GM21526 (cell line): ENCODE results near the gene RELL2.
A peak's percentile ranks its signal among the peaks of the same experiment; 100 is the strongest.

Experiments used
- ATAC-seq: cut with Tn5 transposase; IDR thresholded peaks from one replicate; pipeline ENCODE4 v1.9.1; 2021; ENCODE audit warnings: moderate library complexity; ENCODE audit not compliant: unreplicated experiment, low FRiP score

RELL2 gene

GRCh38 chr5:141618030-141618803, 18.6 kb upstream of the RELL2 start:
- peak; percentile 27 for ATAC-seq

GRCh38 chr5:141618804-141619554, 17.8 kb upstream of the RELL2 start, which contains the start of gene DIAPH1:
Gene DIAPH1, minus strand, starts transcription at chr5:141619000. Its CDS starts 86 bp downstream, at chr5:141618914.
- peak; percentile 79 for ATAC-seq

GRCh38 chr5:141623186-141623585, 13.6 kb upstream of the RELL2 start:
- peak; percentile 61 for ATAC-seq

GRCh38 chr5:141623611-141624010, 13.2 kb upstream of the RELL2 start:
- no peak for ATAC-seq

- ATAC-seq: no peak
These were observed 8.5 kb upstream of the RELL2 start for GRCh38 chr5:141628175-141628788.

GRCh38 chr5:141630570-141631140, 6.1 kb upstream of the RELL2 start:
- no peak for ATAC-seq

- no peak for ATAC-seq
These were observed 4.1 kb upstream of the RELL2 start for GRCh38 chr5:141632650-141633049.

GRCh38 chr5:141633871-141634561, 2.8 kb upstream of the RELL2 start:
- ATAC-seq: peak; percentile 67

- ATAC-seq: no peak
These were observed 2.1 kb upstream of the RELL2 start for GRCh38 chr5:141634720-141635119.

- ATAC-seq: no peak
These were observed 1.2 kb upstream of the RELL2 start for GRCh38 chr5:141635646-141636045.

GRCh38 chr5:141636106-141636412, 738 bp upstream of the RELL2 start:
- no peak for ATAC-seq

GRCh38 chr5:141637123-141637766, 448 bp downstream of the RELL2 start:
- peak; percentile 18 for ATAC-seq

GRCh38 chr5:141637767-141638419, 1.1 kb downstream of the RELL2 start:
- ATAC-seq: no peak

- no peak for ATAC-seq
These were observed 2.0 kb downstream of the RELL2 start for GRCh38 chr5:141638771-141639170.

GRCh38 chr5:141639357-141640050, 2.7 kb downstream of the RELL2 start:
- ATAC-seq: no peak

GRCh38 chr5:141640051-141640415, 3.2 kb downstream of the RELL2 start:
- ATAC-seq: no peak

GRCh38 chr5:141640698-141641097, 3.9 kb downstream of the RELL2 start:
- ATAC-seq: no peak

- ATAC-seq: peak; percentile 32
These were observed 5.0 kb downstream of the RELL2 start for GRCh38 chr5:141641634-141642267.

- ATAC-seq: no peak
These were observed 9.2 kb downstream of the RELL2 start for GRCh38 chr5:141646026-141646425.
